Liver (tissue), 9 donors: Measurements from ENCODE around the gene OPTC. TPM values are rescaled to one million over a fixed set of nuclear protein-coding genes. Genes with fewer than 3 reads are reported as not detected.

Source experiments
- DNase-seq: peaks from one replicate; pipeline ENCODE4 v3.0.0-alpha.2; 2017; ENCODE audit warnings: low spot score
- H3K27ac ChIP-seq, 2 donors: one replicate each; pipeline ENCODE4 v1.7.0; 2013; ENCODE audit warnings: inconsistent platforms in 2 of 2, low read length in 2 of 2, control low read depth in 1 of 2, low read depth in 1 of 2, mild to moderate bottlenecking in 1 of 2
- H3K27me3 ChIP-seq, 4 donors: one replicate each; pipeline versions ENCODE4 v1.6.1 to v1.7.0; 2013; ENCODE audit warnings: low read length in 3 of 4, inconsistent platforms in 1 of 4, mild to moderate bottlenecking in 1 of 4, moderate library complexity in 1 of 4; ENCODE audit not compliant: control insufficient read depth in 4 of 4, insufficient read depth in 4 of 4
- H3K36me3 ChIP-seq, 4 donors: one replicate each; pipeline versions ENCODE4 v1.6.1 to v1.7.0; 2013; ENCODE audit warnings: low read length in 3 of 4, mild to moderate bottlenecking in 3 of 4, low read depth in 1 of 4, moderate library complexity in 1 of 4; ENCODE audit not compliant: control insufficient read depth in 4 of 4, insufficient read depth in 3 of 4
- H3K4me1 ChIP-seq, 4 donors: one replicate each; pipeline versions ENCODE4 v1.6.1 to v1.7.0; 2013; ENCODE audit warnings: low read length in 3 of 4, mild to moderate bottlenecking in 3 of 4, moderate library complexity in 1 of 4; ENCODE audit not compliant: control insufficient read depth in 4 of 4, insufficient read depth in 4 of 4
- H3K4me3 ChIP-seq, 3 donors: one replicate each; pipeline versions ENCODE4 v1.6.1 to v1.7.0; 2013; ENCODE audit warnings: low read length in 3 of 3, control low read depth in 1 of 3, low read depth in 1 of 3, mild to moderate bottlenecking in 1 of 3
- H3K9ac ChIP-seq, 2 donors: one replicate each; pipeline ENCODE4 v1.7.0; 2013; ENCODE audit warnings: low read length in 2 of 2, mild to moderate bottlenecking in 2 of 2, moderate library complexity in 2 of 2, control low read depth in 1 of 2, low read depth in 1 of 2
- H3K9me3 ChIP-seq, 4 donors: one replicate each; pipeline versions ENCODE4 v1.6.1 to v1.7.0; 2013; ENCODE audit warnings: low read length in 3 of 4; ENCODE audit not compliant: control insufficient read depth in 4 of 4
- ATF3 ChIP-seq: IDR thresholded peaks from 2 replicates; pipeline ENCODE4 v1.6.1; 2016; ENCODE audit warnings: antibody characterized with exemption
- CTCF ChIP-seq: fragments of 150-350 bp; IDR thresholded peaks from 2 replicates; pipeline ENCODE4 v1.5.1; 2017; ENCODE audit warnings: improper control_type of control experiment, low read depth, low read length; ENCODE audit not compliant: missing input control
- EGR1 ChIP-seq, 2 donors: IDR thresholded peaks; 2 replicates each; pipeline ENCODE4 v1.6.1; 2016 to 2018; ENCODE audit warnings: antibody characterized with exemption in 2 of 2, low read depth in 2 of 2
- FOXA1 ChIP-seq: IDR thresholded peaks from 2 replicates; pipeline ENCODE4 v1.6.1; 2016; ENCODE audit warnings: antibody characterized with exemption
- GABPA ChIP-seq, 2 donors: IDR thresholded peaks in 1 of 2; conservative IDR thresholded peaks in 1 of 2; 2 replicates each; pipeline ENCODE4 v1.6.1; 2016; ENCODE audit warnings: antibody characterized with exemption in 2 of 2, mild to moderate bottlenecking in 1 of 2, moderate library complexity in 1 of 2
- HNF4G ChIP-seq: IDR thresholded peaks from 2 replicates; pipeline ENCODE4 v1.6.1; 2016; ENCODE audit warnings: antibody characterized with exemption
- JUND ChIP-seq, 2 donors: IDR thresholded peaks; 2 replicates each; pipeline ENCODE4 v1.6.1; 2016; ENCODE audit warnings: antibody characterized with exemption in 2 of 2
- MAX ChIP-seq: IDR thresholded peaks from 2 replicates; pipeline ENCODE4 v1.6.1; 2016; ENCODE audit warnings: antibody characterized with exemption
- NR2F2 ChIP-seq: IDR thresholded peaks from 2 replicates; pipeline ENCODE4 v1.6.1; 2016; ENCODE audit warnings: antibody characterized with exemption
- RAD21 ChIP-seq, 2 donors: IDR thresholded peaks; 2 replicates each; pipeline ENCODE4 v1.6.1; 2016; ENCODE audit warnings: antibody characterized with exemption in 2 of 2, mild to moderate bottlenecking in 2 of 2
- REST ChIP-seq: IDR thresholded peaks from 2 replicates; pipeline ENCODE4 v1.6.1; 2016; ENCODE audit warnings: antibody characterized with exemption, mild to moderate bottlenecking
- RXRA ChIP-seq, 2 donors: IDR thresholded peaks; 2 replicates each; pipeline ENCODE4 v1.6.1; 2017 to 2018; ENCODE audit warnings: antibody characterized with exemption in 2 of 2, mild to moderate bottlenecking in 1 of 2
- TAF1 ChIP-seq: conservative IDR thresholded peaks from 2 replicates; pipeline ENCODE4 v1.6.1; 2016; ENCODE audit warnings: antibody characterized with exemption, mild to moderate bottlenecking
- YY1 ChIP-seq: IDR thresholded peaks from 2 replicates; pipeline ENCODE4 v1.6.1; 2016; ENCODE audit warnings: antibody characterized with exemption, mild to moderate bottlenecking
- ZBTB33 ChIP-seq: IDR thresholded peaks from 2 replicates; pipeline ENCODE4 v1.6.1; 2016; ENCODE audit warnings: antibody characterized with exemption
- WGBS: extraction: QIAGEN DNeasy Blood & Tissue Kit; methylation state at CpG from one replicate; pipeline ENCODE4 v1.1.7; 2013; 5-methylcytosine and 5-hydroxymethylcytosine counted together
- polyA plus RNA-seq, 2 donors: library from polyadenylated mRNA; stranded (reverse) in 1 of 2; unstranded in 1 of 2; fragments of 200-250 nt in 1 of 2; fragments of >200 nt in 1 of 2; fragmentation: Nextera tagmentation in 1 of 2; extraction: Ambion mirVana in 1 of 2; gene quantifications; one replicate each; pipeline versions ENCODE4 v1.2.1 to v1.2.3, GENCODE V29; 2013 to 2015
- total RNA-seq, 2 donors: library from RNA; depleted of rRNA; stranded (reverse); fragments of >200 nt; gene quantifications; one replicate each; pipeline ENCODE4 v1.2.3, GENCODE V29; 2014
- donor health status: healthy.
- donor health status: healthy.
- donor health status: healthy.
- donor health status: healthy.
- donor health status: healthy.

OPTC gene
- total and polyA plus RNA-seq, 4 donors, result not detected

GRCh38 chr1:203504400-203505250 lies 10.7 kb downstream of the OPTC start (continued):
- no peak for TF ChIP-seq ZBTB33
- no peak for TF ChIP-seq FOXA1
- no peak for TF ChIP-seq TAF1

GRCh38 chr1:203505526-203506204 lies 11.7 kb downstream of the OPTC start:
- Histone ChIP-seq H3K9ac (no peak overlapping the region), H3K4me1 (peaks cover 0 to 3% (median 0%) of the 10 kb centered on the region in 4 donors), H3K4me3 (no peak overlapping the region), H3K36me3 (no peaks in the 10 kb centered on the region), H3K9me3 (no peaks in the 10 kb centered on the region), H3K27me3 (no peaks in the 10 kb centered on the region), H3K27ac (no peak overlapping the region)
- DNase-seq, result no peak
- WGBS, result 91% methylated on average over 8 of the region's 8 CpGs
- TF ChIP-seq MAX, result no peak
- TF ChIP-seq ZBTB33, result no peak
- TF ChIP-seq TAF1, result no peak
- TF ChIP-seq ATF3, result no peak
- no peak for TF ChIP-seq NR2F2
- no peak for TF ChIP-seq RXRA (IDR thresholded peaks at IDR 0.05)
- no peak for TF ChIP-seq GABPA (IDR thresholded peaks at IDR 0.05 in 1 of 2, conservative IDR thresholded peaks at IDR 0.05 in 1 of 2)
- no peak for TF ChIP-seq EGR1 (IDR thresholded peaks at IDR 0.05; ENCODE audit: low read depth in 2 of 2)
- TF ChIP-seq HNF4G, result no peak
- no peak for TF ChIP-seq YY1
- TF ChIP-seq RAD21 (IDR thresholded peaks at IDR 0.05), result no peak
- no peak for TF ChIP-seq REST
- no peak for TF ChIP-seq JUND (IDR thresholded peaks at IDR 0.05)
- TF ChIP-seq CTCF, result no peak
